Measurements from ENCODE around the gene FAM171A1. TPM values are rescaled to one million over a fixed set of nuclear protein-coding genes. Genes with fewer than 3 reads are reported as not detected.

FAM171A1 gene
- polyA plus RNA-seq, 1 of the 3 experiments (the other 2 are of a cell fraction): 26.3 TPM

DNA sequence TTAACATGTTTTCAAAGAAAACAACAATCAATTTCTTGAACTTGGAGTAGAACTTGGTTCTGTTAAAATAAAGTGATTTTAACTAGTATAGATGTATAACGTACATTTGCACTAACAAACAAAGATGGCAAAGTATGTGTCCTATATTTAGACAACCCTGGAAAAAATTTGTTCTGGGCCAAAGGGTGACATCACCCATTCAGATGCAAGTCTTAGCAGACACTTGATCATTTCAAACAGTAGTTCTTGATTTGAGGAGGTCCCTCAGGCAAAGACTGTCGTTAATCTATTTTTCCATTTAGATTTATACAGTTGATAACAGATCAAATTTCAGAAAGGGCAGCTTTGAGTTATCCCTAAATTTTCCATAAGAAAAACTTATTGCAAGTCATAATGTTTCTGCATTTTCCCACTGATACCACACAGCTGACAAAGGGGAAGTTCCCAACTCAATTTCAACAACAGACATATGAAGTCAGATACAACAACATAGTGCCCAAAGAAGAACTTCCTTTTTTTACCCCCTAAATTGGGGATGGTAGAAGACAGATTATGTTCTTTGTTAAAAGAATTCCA, 207.7 kb downstream of the FAM171A1 start:
- CTCF ChIA-PET: interaction anchor here (1.7 kb wide), 1 partner anchor 20 kb away, joined by 3 read pairs; no protein-coding TSS in a partner anchor
- H3K79me2 ChIP-seq (ENCODE audit: insufficient read depth): peaks cover 93% of the 10 kb centered on the region
- H3K4me3 ChIP-seq (ENCODE audit: low read depth in 2 of 2, low read length in 1 of 2): no peak overlapping the region

More for the DNA sequence above, 207.7 kb downstream of the FAM171A1 start:
- Histone ChIP-seq H3K27me3 (ENCODE audit: insufficient read depth) (no peaks in the 10 kb centered on the region), H3K36me3 (replicated peaks in 1 of 2; ENCODE audit: control insufficient read depth in 1 of 2, insufficient read depth in 2 of 2, low read length in 1 of 2) (no peaks in the 10 kb centered on the region), H3K4me2 (no peak overlapping the region), H3F3A (replicated peaks; ENCODE audit: insufficient read depth) (no peaks in the 10 kb centered on the region), H3K9ac (no peak overlapping the region), H3K9me3 (no peaks in the 10 kb centered on the region), H3K27ac (ENCODE audit: low read depth in 2 of 2, low read length in 1 of 2) (no peak overlapping the region), H3K4me1 (ENCODE audit: control insufficient read depth in 1 of 2, insufficient read depth in 2 of 2, low read depth in 1 of 2, low read length in 1 of 2) (peaks cover 0 to 12% of the 10 kb centered on the region in 2 experiments; a peak in 3 of 4 replicates), H4K20me1 (ENCODE audit: insufficient read depth) (peaks cover 40% of the 10 kb centered on the region), H2AFZ (ENCODE audit: low read depth) (no peak overlapping the region), H3K9me2 (no peaks in the 10 kb centered on the region)
- WGBS (ENCODE audit: low lambda C conversion rate): 52% methylated on average over 2 of the region's 2 CpGs
- no peak for DNase-seq
- TF ChIP-seq SIN3A (IDR thresholded peaks at IDR 0.05; ENCODE audit: borderline replicate concordance, low read depth, low read length) (no peak), YY1 (IDR thresholded peaks at IDR 0.05; ENCODE audit: low read depth) (no peak), TAF1 (IDR thresholded peaks at IDR 0.05; ENCODE audit: borderline replicate concordance, low read depth, low read length) (no peak)
- POLR2A ChIA-PET: no interaction called here

Small RNA genes within 50 kb of the gene (small RNA-seq; reads per million reads assigned to genes)
- 0 reads per million in 7 experiments for gene AL590365.1

Other genes starting within 250 kb of the FAM171A1 start
- gene NMT2, start 202.6 kb downstream of the FAM171A1 start, polyA plus RNA-seq (2012; rRNA removed): 25.9 and 26.5 TPM in 2 replicates